Urothelium cell line (cell line): ENCODE results near the gene HOXB3.
A peak's percentile ranks its signal among the peaks of the same experiment; 100 is the strongest.

Experiments used
- DNase-seq: peaks from one replicate; pipeline ENCODE4 v3.0.0; 2011; ENCODE audit warnings: low spot score, mixed read lengths
- FAIRE-seq: peaks from 2 replicates; lab custom pipeline; 2011; peaks lifted over from hg19 to GRCh38; lab: Jason Lieb, UNC

Gene HOXB3

DNA sequence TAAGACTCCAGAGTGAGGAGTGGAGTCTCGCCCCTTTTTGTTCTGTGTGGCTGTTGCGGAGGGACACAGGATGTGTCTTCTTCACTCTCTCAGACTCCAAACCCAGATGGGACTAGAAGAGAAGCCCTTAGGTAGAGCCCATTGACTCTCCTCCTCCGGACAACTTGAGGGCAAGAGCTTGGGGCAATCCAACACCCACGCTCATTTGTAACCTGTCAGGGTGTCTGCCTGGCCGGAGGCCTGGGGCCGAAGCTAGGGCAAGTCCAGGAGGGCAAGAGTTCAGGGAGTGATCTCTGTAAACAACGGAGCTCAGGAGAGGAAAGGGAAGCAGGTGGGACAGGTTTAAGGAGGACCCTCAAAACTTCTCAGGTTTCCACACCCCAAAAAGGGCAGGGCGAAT is 57.8 kb downstream of the HOXB3 start:
- FAIRE-seq = no peak
- DNase-seq = no peak

DNA sequence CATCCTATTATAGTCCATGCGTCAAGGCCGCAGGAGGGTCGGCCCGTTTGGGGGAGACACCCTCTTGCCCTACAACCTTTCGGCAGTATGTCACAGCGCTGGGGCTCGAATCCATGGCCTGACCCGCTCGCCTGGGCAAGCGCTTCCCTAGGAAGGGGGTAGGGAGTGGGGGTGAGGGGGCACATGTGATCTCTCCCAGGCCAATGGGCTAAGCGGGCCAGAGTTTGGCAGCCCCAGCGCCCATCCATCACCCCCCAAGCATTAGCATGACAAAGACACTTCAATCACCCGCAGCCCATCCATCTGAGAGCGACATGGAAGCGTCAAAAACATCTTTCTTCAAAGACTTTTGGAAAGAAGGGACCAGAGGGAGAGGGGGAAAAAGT is 59.2 kb downstream of the HOXB3 start, which contains the start of gene HOXB1:
Gene HOXB1 (minus strand): TSS at position 125 of the 386 bp plus-strand sequence. CDS start 107 bp downstream, at position 18.
- FAIRE-seq (no peak), DNase-seq (no peak)

DNA sequence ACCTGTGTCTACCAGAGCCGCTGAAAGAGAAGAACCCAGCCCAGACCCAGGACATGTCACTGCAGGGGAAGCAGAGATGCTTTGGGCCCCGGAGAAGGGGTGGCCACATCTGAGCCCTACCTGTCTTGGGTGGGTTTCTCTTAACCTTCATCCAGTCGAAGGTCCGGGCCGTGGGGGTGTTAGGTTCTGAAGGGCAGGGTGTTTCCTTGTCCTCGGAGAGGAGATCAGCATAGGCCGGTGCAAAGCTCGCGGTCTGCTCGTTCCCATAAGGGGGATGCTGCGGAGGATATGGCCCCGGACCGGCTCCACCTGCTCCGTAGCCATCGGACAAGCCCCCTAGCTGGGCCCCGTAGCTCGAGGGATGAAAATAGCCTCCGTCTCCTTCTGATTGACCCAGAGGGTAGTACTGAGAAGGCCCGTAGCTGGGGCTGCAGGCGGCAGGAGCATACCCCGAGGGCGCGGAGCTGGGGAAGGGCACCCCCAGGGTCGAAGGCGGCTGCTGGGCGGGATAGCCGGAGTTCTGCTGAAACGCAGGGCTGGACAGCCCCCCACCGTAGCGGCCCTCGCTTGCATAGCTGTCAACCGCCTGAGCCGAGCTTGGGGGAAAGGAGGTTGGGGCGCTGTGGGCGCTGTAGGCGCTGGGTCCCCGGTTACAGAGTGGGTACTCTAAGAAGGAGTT is 59.7 kb downstream of the HOXB3 start:
- no peak for FAIRE-seq
- no peak for DNase-seq

DNA sequence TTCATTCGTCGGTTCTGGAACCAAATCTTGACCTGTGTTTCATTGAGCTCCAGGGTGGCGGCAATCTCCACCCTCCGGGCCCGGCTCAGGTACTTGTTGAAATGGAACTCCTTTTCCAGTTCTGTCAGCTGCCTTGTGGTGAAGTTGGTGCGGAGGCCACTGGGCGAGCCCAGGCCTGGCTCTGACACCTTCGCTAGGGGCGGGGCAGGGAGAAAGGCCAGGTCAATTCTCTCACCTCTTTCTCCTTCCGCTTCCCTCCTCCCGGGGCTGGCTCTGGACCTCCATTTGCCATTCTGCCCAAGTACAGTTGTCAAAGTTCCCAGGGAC is 60.4 kb downstream of the HOXB3 start:
- no peak for DNase-seq
- FAIRE-seq = no peak

DNA sequence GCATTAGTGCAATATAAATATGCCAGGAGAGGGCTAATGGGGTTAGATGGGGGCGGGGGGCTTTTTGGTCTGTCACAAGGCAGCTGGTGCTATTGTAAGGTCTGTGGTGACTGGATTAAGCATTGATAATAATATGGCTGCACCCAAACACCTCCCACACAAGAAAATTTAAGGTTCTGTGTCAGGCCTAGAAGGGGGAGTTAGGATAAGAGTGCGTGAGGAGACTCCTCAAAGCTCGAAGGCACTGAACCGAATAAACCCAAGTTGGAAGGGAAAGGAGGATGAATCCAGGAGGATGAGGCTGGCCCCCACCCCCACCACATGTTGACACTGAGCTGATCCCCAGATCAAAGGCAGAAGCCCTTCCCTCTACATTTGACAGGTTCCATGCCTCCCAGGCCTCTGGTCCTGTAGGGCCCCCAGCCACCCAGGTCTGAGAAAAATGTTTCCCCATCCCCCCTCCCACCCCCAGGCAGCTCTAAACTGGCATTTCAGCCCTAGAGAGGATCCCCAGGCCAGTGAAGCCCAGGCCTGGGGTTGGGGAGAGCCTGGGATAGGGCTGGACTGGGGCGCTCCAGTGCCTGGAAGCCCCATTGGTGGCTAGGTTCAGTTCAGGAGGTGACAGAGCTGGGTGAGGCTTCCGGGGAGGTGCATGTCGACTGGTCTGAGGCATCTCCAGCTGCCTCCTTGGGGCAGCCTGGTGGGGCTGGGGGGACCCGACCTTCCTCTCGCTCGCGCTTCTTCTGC is 60.9 kb downstream of the HOXB3 start:
- FAIRE-seq = no peak

DNA sequence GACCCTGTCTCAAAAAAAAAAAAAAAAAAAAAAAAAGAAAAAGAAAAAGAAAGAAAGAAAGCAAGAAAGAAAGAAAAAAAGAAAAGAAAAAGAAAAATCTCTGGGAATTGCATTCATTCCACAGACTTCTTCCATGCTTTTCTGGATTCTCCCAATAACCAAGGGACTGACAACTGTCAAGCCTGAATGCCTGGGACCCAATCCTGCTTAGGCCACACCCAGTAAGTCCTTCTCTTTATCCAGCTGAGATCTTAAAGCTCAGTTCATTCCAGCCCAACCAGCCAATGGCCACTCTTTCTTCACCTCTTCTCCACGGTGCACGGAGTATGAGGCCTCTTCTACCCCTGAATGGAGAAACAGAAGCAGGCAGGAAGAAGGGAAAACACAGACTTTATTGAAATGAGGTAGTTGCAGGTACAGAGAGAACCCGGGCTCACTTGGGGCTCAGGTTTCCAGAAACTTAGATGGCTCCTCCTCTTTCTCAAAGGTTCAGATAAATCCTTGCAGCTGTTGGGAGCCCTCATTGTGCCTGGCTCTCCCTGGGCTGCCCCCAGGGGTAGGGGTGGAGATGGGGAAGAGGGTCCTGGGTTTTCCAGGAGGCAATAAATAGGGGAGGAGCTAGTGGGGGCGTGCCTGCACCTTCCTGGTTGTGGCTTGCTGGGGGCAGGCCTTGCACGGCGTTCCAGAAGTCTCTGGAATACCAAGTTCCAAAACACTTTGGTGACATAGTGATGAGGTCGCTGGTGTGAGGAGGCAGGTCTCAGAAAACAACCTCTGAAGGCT is 61.7 kb downstream of the HOXB3 start:
- FAIRE-seq (no peak), DNase-seq (no peak)

More for the DNA sequence above, 60.9 kb downstream of the HOXB3 start:
- DNase-seq = no peak

DNA sequence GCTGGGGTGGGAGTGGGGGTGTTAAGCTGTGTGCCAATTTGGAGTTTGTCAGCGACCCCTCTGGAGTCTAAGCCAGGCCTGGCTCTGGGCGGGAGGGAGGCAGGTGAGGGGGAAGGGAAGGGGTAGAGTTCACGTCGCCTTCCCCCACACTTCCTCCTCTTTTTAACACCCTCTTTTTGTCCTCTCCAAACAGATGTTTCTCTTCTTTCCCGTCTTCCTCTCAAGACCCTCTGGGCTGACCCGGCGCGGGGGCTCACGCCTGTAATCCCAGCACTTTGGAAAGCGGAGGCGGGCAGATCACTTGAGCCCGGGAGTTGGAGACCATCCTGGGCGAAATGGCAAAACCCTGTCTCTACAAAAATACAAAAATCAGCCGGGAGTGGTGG is 62.5 kb downstream of the HOXB3 start:
- no peak for FAIRE-seq
- no peak for DNase-seq

DNA sequence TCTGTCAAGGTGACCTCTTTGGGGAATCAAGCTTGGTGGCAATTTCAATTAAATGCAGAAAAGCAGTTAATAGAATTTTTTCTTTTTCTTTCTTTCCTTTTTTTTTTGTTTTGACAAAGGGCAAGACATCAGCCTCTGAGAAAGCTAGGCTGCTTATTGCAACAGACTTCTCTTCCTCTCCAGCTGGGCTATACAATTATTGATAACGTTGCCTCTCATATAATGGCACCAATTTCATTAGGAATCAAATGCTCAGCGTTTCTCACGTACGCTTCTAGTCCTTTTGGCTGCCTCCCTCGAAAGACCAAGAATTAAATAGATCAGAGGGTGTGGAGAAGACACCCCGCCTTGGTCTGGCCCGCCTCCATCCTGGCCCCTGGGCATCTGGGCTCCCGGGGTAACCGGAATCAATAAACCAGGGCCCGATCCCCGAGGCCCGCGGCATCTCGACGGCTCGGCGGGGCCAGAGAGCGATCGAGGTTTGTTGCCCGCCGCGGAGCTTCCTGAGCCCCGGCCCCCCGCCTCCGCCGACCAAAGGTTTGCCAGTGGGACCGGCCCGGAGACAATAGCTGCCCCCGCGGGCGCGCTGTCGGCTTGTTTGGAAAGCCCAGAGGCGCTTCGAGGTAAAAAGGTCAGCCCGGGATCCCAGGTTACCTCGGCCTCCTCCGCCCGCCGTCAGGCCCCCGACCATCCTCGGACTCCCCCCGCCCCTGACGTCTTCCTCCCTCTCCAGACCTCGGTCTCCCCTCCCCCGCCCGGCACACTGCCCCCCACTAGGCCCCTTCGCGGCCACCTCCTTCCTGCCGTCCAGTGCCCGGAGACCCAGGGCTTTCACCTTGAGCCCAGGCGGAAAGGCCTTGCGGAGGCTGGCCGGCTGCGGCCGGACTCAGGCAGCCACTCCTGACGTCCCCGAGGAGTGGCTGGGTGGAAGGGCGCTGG is 63.2 kb downstream of the HOXB3 start:
- DNase-seq (no peak), FAIRE-seq (no peak)

DNA sequence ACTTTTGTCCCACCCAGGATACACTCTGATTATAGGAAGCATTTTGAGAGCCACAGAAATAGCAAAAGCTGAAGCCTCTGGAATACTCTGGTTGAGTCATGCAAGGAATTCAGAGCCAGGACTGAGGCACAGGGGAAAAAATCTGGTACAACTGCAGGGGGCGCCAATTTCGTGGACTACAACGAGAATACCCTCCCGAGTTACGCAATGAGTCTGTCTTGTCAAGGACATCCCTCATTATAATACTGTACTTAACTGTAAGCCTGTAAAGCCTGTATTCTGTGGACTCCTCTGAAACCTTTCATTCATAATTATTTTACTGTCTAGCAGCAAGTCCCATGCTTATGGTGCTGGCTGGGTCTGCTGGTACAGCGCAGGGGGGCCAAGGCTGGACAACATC is 67.0 kb downstream of the HOXB3 start:
- FAIRE-seq (no peak), DNase-seq (no peak)

DNA sequence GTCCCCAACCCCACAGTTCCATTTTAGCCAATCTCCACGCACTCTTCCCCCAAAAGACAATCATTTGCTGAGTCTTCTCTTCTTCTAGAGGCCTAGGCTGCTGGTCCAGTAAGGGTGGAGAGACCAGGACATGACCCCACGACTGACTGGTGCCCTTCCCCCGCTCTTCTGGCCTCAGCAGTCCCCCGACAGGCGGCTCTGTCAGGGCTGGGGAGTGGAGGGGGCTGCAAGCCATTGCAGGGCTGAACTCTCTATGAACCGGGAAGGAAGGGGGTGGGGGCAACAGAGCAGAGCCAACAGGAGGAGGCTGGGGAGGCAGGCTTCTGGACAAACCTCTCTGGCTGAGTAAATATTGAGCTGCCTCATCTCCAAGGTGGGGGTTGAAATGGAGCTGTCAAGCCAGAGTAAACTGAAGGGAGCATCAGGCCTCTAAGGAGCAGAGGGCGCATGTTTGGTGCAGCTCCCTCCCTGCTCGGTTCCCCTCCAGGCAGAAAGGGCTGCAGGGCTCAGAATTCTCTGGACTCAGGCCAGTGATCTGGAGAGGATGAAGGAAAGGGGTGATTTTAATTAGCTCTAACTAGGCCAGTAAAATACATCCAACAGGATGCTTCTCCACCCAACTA is 67.9 kb downstream of the HOXB3 start:
- FAIRE-seq = no peak
- DNase-seq = peak; percentile 23

DNA sequence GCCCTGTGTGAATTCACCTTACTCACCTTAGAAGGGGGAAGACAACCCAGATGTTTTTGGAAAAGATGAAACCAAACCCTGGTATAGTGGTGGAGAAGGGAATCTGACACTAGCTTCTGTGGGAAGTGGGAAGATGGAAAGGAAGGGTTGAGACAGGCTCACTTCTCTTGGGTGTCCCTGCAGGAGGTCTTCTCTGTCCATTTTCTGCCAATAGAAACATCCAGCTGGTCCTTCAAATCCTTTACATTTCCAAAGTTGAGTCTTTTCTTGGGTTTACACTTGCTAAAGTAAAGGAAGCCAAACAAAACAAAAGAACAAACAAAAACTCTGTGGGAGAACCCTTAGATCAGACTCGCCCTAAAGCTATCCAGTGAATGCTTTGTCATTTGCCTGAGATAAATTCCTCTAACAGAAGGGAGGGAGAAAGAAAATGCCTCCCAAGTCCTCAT is 69.4 kb downstream of the HOXB3 start:
- no peak for DNase-seq

DNA sequence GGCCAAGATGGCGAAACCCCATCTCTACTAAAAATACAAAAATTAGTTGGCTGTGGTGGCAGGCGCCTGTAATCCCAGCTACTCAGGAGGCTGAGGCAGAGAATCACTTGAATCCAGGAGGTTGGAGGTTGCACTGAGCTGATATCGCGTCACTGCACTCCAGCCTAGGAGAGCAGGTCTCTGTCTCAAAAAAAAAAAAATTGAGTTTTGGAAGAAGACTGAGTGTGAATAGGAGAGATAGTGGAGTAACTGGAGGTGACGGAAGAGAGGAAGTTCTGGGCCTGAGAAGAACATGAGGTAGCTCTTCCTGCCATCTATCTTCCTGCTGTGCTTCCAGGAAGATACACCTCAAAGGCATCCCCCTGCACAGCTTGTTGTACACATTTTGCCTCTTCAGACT is 70.6 kb downstream of the HOXB3 start:
- DNase-seq = no peak
- FAIRE-seq = no peak

More for the DNA sequence above, 69.4 kb downstream of the HOXB3 start:
- no peak for FAIRE-seq

DNA sequence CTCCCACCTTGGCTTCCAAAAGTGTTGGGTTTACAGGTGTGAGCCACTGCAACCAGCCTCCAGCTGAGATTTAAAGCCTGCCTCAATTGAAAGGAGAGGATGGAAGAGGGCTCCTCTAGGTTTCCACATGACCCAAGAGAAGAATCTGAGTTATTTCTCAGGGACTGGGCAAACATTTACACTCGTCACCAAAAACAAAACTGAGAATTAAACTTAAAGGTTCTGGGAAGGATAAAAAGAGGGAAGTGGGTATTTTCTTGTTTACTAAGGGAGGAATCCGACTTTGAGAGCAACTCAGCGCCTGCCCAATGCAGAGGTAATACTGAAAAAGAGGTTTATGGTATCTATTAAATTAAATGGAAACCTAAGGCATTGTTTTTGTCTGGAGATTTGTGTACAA is 72.6 kb downstream of the HOXB3 start:
- FAIRE-seq = no peak
- no peak for DNase-seq

DNA sequence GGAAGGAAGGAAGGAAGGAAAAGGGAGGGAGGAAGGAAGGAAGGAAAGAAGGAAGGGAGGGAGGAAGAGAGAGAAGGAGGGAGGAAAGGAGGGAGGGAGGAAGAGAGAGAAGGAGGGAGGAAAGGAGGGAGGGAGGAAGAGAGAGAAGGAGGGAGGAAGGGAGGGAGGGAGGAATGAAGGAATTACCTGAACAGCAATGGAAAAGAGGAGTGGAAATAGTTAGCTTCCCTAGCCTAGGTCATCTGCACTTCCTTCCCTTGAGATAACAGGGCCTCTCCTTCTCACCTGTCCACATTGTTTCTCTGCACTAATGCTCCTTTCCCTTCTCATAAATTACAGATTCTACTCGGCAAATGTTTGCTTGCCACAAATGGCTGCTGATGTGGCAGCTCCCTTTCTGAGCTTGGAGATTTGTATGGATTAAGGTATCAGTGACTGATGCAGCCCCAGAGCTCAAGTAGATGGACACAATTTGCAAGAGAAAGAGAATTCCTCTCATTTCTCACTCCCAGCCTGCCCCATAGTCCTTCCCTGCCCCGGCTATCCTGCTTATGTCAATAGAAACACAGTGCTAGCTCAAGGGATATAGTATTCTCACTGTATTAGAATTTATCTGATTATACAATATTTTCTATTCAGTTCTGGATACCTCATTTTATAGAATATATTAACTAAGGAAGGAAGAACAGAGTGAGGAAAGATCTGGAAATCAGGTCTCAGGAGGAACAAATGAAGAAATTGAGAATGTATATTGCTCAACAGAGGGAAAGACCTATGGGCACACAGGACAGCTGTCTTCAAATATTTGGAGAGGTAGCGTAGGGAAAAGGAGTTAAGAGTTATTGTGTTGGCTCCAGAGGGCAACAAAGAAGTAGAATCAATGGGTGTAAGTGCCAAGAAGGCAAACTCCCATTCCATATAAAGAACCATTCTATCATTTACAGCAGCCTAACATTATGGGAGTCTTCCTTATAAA is 73.8 kb downstream of the HOXB3 start:
- FAIRE-seq (no peak), DNase-seq (no peak)

DNA sequence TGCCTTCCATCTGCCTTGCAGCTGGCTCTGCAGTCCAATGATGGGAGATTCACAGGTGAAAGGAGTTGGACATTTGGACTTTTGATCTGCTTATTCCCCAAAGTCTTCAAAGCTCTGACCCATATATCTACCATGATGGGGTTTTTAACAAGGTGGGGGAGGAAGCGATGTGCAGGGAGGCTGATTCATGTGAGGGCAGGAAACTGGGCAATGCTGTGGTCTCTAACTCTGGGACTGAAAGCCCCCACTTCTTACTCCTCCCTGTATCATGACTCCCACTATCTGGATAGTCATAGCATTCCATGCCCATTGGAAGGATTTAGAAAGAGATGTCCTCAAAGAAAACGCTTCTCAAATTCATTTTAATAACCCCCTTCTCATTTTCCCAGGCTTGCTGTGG is 75.6 kb downstream of the HOXB3 start:
- no peak for DNase-seq
- no peak for FAIRE-seq

DNA sequence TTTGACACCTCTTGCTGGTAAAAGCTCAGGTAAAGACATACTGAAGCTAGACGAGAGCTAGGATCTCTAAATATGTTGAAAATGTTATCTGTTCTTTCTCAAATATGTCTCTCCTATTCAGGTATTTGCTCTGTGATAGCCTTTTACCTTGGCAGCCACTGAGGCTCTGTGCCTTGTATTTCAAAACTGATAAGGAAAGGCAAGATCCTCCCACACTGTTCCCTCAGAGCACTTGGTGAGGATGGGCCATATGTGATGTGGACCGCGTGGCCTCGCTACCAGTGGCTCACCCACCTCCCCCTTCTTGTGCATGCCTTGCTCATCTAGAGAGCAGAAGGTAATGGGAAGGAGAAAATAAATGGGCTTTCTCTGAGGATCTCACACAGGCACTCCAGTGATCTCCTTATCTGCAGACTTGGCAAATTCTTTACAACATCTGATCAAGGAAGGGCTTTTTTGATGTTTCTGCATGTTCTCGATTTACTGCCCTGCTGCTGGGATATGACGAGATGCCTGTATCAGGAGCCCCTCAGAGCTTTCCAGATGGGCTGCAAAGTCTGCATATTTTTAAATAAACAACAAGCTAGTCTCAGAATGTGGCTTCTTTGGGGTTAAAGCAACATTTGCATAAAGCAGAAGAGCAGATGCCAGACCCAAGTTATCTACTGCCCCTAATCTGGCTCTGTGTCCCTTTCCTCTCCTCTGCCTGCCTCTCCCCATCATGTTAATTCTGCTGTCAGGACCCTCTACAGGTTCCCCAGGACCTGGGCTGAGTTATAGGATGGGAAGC is 76.2 kb downstream of the HOXB3 start:
- FAIRE-seq (no peak), DNase-seq (no peak)

DNA sequence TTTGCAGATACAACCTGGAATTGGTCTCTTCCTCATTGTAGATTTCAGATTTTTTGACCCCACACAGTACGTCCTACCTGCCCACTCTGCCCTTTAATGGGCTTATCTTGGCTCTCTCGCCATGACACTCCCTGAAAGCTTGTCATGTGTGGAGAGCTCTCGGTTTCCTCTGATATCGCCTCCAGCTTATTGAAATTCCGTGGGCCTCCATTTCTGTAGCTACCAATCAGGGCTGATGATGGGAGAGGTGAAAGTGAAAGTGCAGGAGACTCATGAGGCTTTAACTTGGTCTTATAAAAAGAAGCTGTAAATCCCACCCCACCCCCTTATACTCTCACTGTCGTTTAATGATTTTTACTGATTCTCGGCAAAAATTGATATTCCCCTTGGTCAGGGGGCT is 76.9 kb downstream of the HOXB3 start:
- FAIRE-seq (no peak), DNase-seq (no peak)
